Stimulated activated CD8-positive, alpha-beta memory T cell treated with anti-CD3 and anti-CD28 coated beads, Interleukin-15, amount 100 ng/mL, for 48 hours (primary cell): ENCODE results near the gene CAPN13.
"Not testable (repeated sequence)": the region's sequence is repeated elsewhere in the genome, so short reads cannot be mapped to it uniquely, and the experiment has no call there.

ENCODE experiments used
- DNase-seq, 2 donors: peaks; one replicate each; pipeline ENCODE4 v3.0.0-alpha.2; 2020; ENCODE audit warnings: low read depth in 2 of 2

The CAPN13 gene

DNA sequence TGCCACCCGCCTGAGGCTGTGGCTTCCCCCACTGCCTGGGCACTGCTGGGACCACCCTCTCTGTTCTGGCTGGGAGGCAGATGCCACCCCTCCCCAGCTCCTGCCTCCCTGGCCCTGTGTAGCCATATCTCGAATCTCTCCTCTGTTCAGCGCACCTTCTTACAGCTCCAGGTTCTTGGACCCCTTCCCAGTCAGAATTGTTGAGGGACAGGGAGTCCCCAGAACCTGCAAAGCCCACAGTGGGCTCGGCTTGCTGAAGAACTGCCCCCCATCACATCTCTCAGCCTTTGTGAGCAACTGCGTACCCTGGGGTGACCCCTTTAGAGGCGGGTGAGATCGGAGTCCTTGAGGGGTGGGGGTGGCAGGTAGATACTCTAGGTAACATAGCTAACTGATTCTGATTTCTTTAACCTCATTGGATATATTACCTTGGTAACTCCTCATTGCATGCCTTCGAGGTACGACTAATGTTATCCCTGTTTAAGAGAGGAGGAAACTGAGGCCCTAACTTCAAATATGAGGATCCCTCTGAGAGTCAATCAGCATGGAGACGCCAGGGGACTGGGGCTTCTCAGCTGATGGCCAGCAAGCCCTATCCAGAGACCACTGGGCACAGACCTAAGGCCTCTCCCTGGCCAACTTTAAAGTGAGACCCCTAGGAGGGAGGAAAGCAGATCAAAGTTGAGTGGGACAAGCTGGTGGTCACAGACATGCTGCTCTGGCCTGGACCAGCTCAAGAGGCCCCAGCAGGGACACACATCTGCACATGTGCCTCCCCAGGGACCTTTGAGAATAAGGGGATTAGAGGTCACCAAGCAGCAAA is 101.3 kb downstream of the CAPN13 start:
- DNase-seq = no peak

DNA sequence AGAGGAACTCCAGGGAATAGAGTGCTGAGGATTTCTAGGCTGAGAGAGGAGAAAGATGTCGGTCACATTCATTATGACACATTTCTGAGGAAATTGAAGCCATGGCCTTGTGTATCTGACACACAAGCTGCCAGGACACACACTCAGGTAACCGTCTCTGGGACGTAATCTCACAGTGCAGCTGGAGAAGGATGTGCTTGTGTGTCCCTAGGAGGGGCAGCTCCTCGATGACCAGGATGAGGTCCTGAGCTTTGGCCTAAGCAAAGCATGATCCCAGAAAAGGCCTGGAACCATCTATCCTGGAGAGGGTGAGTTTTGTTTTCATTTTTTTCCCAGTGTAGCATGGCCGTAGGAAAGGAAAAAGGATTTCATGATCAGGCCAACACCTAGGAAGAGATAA is 102.2 kb downstream of the CAPN13 start:
- DNase-seq = no peak

DNA sequence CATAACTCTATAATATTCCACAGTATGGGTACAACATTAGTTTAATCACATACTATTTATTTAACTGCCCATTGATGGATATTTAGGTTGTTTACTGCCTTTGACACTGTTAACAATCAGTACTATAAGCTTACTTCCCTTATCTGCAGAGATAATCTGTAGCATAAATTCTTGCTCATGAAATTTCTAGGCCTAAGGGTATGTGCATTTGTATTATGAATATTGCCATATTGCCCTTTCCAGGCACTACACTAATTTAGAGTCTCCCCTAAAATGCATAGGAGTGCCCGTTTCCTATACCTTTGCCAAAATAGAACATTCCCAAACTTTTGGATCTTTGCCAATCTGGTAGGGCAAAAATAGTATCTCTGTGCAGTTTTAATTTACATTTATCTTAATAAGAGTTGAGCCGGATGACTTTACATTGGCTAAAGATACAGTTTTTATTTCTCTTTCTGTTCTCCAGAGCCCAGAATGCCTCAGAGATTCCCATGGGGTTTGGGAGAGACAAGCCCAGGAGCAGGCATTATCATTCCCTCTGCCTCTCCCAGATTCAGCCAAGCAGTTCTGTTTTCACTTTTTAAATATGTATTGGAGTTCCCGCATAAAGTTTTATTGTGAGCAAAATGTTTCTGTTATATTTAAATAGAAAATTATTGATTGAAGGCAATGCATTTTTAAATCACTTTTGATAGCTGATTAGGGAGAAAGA is 102.8 kb downstream of the CAPN13 start:
- no peak for DNase-seq

DNA sequence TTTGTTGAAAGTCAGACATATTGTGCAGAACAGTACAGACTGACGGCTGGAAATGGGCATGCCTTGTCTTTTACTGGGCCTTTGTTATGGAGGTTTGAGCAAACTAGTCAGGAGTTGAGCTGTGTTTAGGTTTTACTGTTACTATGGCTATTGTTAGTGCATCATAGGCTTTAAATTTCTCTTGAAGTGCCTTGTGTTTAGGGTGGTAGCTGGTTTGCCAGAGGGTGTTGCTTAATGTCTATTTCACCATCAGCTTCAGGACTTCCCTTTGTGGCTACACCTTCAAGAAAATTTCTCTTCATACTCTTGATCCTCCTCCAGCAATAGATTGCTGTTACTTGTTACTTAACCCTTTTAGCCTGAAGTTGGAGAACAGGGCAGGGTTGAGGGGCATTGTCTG is 104.6 kb downstream of the CAPN13 start:
- no peak for DNase-seq

DNA sequence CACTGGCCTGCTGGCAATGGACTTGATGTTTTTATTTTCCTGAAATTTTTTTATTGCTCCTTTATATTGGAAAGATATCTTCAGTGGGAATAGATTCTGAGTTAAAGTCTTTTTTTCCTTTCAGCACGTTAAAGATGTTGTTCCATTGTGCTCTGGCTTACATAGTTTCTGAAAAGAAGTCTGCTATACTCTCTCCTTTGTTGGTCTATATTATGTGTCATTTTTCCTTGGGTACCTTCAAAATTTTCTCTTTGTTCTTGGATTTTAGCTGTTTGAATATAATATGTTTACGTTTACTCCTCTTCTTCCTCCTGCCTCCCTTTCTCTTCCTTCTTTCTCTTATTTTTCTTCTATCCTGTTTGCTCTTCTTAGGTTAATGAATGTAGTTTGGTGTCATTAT is 105.5 kb downstream of the CAPN13 start:
- DNase-seq = no peak

DNA sequence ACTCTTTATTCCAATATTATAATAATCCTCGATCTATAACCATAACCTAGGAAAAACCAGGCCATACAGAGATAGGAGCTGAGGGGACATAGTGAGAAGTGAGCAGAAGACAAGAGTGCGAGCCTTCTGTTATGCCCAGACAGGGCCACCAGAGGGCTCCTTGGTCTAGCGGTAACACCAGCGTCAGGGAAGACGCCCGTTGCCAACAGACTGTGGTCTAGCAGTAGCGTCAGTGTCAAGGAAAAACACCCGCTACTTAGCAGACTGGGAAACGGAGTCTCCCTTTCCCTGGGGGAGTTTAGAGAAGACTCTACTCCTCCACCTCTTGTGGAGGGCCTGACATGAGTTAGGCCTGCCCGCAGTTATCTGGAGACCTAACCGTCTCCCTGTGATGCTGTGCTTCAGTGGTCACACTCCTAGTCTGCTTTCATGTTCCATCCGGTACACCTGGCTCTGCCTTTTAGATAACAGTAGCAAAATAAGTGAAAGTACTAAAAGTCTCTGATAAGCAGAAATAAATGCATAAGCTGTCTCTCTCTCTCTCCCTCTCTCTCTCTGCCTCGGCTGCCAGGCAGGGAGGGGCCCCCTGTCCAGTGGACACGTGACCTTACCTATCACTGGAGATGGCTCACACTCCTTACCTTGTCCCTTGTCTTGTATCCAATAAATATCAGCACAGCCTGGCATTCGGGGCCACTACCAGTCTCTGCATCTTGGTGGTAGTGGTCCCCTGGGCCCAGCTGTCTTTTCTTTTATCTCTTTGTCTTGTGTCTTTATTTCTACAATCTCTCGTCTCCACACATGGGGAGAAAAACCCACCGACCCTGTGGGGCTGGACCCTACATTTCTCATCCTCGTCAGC is 109.8 kb downstream of the CAPN13 start:
- DNase-seq = not testable (repeated sequence)

DNA sequence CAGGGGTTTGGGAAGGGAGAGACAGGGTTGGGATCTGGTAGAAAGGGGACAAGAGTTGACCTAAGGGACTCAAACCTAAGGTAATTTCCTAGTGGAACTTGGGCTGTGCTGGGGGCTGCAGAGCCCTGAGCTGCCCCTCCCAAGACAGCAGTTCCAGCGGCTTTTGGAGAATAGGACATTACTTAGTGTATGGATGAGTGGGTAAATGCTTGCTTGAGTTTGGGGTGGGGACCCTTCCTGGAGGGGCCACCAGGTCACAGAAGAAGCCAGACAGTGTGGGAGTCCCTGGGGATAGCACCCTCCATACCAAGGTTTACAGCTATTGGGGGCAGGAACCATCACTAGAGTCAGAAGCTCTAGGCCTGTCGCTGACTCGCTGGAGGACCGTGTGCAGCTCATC is 111.5 kb downstream of the CAPN13 start:
- no peak for DNase-seq

DNA sequence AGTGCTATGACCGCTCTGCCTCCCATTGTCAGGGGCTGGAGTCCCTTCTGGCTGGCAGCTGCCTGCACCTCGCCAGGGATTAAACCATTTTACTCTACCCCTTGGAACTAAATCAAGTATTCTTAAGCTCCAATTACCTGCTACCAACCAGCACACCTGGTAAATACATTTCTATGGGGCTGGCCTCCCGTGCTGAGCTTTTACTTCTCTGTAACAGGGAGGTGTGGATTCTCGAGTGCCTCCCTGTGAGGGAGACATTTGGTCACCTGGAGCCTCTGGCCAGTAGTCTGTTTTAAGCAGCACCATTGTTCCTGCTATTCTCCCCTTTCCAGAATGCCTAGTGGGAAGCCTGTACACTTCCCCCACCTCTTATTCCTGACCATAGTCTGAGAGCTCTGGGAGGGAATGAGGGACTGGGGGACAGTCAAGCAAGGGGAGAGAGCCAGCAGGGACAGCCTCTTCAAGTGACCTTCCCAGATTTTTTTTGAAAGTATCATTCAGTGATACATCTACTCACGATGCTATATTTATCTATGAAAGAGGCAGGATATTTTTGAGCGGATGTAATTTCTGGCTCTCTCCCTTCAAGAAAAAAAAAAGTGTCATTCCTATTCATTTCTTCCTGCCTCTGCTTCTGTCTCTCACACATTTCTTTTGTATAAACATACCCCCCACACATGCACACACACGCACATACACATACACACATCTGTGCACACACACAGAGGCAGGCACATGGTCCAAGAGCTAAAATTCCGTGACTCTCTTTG is 112.8 kb downstream of the CAPN13 start:
- no peak for DNase-seq

DNA sequence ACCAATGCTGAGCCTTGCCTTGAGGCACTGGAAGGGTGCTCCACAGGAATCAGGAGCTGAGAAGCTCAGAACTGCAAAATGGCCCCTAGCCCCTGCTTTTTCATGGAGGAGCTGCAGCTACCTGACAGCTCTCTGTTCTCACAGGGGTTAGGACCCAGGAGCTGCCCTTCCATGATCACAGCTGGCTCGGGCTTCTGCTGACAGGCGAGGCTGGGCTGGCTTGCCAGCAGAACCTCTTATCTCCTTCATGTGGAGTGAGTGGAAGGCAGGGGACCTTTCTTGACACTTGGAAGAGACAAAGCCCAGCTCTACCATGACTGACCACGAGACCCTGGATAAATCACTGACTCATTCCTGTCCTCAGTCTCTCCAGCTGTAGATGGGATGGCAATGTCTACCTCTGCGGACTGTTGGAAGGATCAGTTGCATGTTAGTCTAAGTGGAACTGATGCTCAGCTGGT is 113.4 kb downstream of the CAPN13 start:
- DNase-seq = no peak

DNA sequence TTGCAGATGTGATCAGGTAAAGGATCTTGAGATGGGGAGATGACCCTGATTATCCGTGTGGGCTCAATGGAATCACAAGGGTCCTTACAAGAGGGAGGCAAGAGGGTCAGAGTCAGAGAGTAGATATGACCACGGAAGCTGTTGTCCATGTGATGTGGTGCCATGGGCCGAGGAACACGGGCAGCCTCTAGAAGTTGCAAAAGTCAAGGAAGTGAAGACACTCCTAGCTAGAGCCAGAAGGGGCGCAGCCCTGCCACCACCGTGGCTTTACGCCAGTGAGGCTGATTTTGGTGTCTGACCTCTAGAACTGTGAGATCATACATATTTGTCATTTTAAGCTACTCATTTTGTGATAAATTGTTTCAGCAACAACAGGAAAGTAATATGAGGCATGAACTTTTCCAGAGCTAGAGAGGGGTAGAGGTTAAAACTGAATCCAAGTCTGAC is 114.4 kb downstream of the CAPN13 start:
- no peak for DNase-seq

DNA sequence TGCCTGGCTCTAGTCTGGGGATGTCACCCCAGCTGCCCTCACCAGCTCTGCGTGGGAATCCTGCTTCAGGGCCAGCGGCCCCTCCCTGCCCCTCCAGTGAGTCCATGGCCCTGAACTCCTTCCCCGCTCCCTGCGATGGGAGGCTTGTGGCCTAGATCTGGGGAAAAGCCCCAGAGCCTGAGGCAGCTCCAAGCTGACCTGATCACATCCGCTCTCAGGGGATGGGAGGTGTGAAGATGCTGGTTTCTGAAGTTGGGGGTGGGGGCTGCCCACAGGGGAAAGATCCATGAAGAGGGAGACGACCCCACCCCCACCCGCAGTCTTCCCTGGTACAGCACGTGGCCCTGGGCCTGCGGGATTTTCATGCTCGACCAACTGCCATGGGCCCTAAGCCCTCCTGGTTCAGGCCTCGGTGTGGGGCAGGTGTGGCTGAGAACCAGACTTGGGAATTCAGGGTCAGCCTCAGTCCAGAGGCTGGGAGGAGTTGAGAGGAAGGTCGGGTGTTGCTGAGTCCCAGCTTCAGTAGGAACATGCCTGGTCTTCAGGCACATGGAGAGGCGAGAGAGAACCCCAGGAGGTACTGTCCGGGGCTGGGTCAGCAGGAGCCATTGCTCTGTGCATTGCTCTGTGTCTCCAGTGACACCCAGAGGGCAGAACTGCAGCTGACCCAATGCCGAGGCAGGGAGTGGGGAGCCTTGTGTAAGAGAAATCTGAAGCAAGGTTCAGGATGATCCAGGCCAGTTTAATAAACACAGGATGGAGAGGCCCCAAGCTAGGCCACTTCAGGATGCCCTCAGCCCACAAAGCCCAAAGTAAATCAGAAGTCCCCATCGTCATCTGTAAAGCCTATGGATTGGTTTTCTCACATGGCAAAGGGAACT is 115.1 kb downstream of the CAPN13 start:
- no peak for DNase-seq

DNA sequence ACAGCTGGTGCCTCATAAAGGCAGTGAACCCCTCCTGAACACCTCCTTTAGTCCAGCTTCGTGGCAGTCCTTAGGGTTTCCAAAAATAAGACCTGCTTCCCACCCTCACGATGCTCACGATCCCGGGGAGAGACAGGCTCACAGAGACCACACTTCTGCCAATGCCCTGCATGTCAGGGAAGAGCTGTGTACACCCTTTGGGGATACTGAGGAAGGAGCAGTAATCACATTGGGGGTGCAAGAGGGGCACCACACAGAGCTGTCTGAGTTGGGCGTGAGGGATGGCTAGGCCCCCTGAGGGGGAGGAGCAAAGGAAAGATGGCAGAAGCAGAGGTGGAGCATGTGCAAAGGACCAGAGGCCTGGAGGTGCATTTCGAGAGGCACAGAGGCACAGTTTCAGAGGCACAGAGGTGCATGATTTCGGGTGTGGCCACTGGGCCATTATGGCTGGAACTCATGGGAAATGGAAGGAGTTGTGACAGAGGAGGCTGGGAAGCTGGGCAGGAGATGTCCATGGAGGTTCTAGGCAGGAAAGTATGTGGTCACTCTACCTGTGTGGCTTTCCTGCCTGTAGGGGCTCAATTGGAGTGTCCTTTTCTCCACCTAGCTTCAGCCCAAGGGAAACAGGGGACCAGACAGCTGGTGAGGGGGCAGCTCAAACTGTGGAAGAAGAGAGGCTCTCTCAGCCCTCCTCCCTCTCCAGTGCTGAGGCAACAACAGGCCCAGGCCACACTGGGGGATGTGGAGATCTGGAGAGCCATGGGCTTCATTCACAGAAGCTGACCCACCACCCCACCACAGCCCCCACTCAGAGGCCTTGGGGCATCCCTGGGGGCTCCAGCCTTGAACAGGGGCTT is 115.9 kb downstream of the CAPN13 start:
- no peak for DNase-seq

DNA sequence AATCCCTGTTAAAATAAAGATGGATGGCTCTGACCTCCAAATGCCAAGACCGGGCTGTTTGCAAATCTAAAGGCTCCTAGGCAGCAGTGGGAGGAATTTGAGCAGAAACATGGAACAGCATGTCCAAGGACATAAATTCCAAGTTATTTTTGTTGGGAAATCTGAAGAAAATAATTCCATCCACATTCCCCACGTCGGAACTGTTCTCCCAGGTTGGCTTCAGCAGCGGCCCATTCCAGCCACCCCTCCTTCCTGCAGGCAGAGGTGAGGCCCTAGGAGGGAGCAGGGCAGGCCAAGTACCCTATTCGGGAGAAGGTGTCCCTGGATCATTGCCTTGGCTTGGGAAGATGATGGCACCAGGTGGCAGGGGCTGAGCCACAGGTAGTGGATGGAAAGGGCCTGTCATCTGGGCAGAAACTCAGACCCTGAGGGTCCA is 117.1 kb downstream of the CAPN13 start:
- no peak for DNase-seq

DNA sequence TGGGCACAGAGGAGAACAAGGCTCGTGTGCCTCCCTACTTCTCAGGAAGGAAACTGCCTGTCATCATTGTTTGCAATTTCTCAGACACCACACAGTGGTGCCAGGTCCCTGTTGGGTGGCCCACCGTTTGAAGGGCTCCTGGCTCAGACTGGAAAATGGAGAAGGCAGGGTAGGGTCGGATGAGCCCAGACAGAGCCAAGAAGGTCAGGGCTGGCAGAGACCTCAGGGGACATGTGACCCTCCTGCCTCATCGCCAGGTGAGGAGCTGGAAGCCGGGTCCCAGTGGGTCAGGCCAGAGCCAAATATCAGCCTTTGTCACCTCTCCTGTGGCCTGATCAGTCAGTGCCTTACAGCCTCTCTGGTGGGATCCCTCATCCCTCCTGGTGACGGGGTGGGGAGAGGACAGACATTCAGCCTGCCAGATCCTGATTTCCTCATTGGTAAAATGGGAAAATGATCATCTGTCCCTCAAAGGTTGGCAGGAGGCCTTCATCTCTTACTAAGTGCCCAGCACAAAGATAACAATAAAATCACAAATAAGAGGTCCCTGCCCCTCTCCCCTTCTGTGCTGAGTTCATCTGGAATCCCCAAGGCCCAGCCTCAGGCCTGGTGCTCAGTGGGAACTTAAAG is 117.6 kb downstream of the CAPN13 start:
- no peak for DNase-seq

DNA sequence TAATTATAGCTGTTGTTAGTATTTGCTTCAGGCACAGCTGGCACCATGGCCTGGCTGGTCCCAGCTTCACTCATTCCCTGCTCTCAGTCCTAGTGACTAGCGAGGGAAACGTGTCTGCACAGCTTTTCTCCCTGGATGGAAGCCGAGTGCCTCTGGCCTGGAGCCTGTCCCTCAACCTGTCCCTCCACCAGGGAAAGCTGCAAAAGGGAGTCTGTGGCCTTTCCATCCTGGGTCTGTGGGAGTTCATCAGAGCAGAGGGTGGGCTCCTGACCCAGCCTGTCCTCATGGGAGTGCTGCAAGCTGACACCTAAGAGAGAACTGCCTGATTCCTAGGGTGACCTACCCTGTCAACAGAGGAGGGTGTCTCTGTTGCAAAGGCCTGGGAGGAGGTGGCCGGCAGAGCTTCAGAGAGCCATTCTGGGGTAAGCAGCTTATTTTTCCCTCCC is 118.3 kb downstream of the CAPN13 start:
- DNase-seq = no peak

DNA sequence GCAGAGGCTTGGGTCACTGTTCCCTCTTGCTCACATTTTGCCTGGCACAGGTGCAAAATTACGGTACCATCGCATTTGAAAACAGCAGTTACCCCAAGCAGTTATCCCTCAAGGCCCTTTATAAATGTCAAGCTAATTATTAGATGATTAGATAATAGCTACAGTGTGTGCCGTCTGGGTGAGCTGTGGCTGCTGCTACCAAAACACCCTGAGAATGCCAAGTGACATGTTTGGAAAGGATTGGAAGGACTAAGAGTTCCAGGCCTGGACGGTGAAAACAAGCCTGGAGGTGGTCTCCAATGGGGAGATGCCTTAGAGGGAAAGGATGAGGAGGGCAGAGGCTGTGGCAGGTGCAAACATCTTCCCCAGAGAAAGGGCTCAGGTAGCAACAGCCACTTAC is 120.6 kb downstream of the CAPN13 start:
- DNase-seq = no peak

DNA sequence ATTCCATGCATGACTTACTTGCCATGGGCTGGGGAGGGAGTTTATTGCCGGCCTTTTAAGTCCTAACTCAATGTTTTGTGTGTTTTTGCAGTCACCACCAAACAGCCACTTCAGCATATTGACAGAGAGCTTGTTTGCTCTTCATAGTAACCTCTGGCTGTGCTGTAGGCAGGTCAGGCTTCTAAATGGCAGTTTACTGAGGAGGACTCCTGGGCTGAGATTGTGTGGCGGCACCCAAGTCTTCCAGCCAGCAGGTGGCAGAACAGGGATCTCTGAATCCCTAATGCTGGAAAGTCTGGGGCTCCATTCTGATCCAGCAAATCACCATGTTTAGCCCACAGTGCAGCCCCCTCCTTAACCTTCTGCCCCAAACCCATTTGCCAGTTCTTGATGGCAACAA is 121.2 kb downstream of the CAPN13 start:
- no peak for DNase-seq

DNA sequence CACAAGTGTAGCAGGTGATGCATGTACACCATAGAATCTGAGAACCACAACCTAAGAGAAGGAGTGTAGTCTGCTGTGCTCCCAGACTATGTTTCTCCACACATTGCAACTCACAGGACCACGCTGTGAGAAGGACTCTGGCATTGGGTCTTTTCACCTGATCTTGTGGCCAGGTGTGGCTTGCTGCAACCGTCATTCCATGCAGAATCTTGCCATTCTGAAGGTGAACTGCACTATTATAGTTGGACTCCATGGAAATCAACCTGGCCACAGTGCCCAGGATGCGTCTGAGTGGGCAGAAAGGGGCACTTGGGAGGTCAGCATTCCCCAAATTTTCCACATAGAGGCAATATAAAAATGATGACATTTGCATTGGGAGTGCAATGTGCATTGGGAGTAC is 122.2 kb downstream of the CAPN13 start:
- DNase-seq = no peak

DNA sequence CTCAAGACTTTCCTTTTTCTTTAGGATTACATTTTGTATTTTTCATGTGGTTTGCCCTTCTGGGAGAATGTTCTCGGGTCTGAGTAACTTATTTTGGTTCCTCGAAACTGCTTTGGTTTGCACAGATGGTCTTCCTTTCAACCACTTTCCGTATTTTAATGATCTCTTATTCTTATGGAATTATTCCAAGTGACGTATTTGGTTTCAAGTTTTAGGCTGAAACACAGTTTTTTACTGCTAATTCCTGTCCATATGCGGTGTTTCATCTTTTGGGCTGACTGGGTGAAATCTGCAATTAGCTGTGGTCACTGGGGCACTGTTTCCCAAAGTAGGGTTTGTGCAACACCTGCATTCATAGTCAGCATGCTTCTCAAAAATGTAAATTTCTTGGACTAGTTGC is 122.7 kb downstream of the CAPN13 start:
- no peak for DNase-seq
